ENCODE measurements around the gene PABPN1L.

Gene PABPN1L

DNA sequence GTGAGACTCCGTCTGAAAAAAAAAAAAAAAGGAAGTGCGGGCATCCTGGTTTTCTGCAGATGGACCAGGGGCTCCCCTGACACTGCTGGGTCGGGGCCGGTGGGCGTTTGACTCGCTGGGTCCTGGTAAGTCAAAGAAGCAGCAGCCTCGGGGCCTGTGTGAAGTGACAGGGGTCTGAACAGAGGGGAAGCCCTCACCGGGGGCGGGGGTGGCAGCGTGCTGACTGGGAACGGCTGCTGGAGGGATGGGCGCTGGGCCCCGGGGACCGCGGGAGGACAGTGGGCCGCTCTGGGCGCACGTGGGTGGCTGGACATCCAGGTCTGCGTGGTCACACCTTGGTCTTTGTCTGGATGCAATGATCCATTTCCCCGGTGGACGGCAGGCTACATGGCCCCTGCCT is 17.9 kb downstream of the PABPN1L start:
- no peak overlapping the region for H3K27ac Mint-ChIP-seq

GRCh38 chr16:88847654-88848053 is 18.8 kb downstream of the PABPN1L start:
- Mint-ChIP-seq H3K9me3 (no peaks in the 10 kb centered on the region), H3K36me3 (ENCODE audit: low read depth) (no peaks in the 10 kb centered on the region), H3K4me3 (no peak overlapping the region), H3K4me1 (ENCODE audit: low read depth) (no peaks in the 10 kb centered on the region), H3K27ac (no peak overlapping the region), H3K27me3 (ENCODE audit: low read depth) (no peaks in the 10 kb centered on the region)
- DNase-seq (ENCODE audit: low spot score) = no peak

More for the DNA sequence above, 17.9 kb downstream of the PABPN1L start:
- H3K9me3 Mint-ChIP-seq = no peaks in the 10 kb centered on the region
- H3K27me3 Mint-ChIP-seq (ENCODE audit: low read depth) = no peaks in the 10 kb centered on the region
- H3K36me3 Mint-ChIP-seq (ENCODE audit: low read depth) = no peaks in the 10 kb centered on the region
- no peak for DNase-seq (ENCODE audit: low spot score)
- H3K4me3 Mint-ChIP-seq = no peak overlapping the region
- H3K4me1 Mint-ChIP-seq (ENCODE audit: low read depth) = no peaks in the 10 kb centered on the region

DNA sequence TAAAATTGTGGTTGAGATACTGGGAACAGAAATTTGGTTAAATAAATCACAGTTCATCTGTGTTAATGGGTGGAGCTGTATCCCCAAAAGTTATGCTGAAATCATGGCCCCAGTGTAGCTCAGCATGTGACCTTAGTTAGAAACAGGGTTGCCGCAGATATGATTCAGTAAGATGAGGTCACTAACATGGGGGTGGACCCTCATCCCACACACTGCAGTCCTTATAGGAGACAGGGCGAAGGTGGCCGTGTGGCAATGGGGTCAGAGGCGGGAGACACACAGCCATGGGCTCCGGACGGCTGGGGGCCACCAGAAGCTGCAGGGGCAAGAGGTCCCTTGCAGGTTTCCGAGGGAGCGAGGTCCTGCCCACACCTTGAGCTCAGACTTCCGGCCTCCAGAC is 20.4 kb downstream of the PABPN1L start:
- H3K9me3 Mint-ChIP-seq = no peaks in the 10 kb centered on the region
- no peak overlapping the region for H3K27ac Mint-ChIP-seq
- no peaks in the 10 kb centered on the region for H3K27me3 Mint-ChIP-seq (ENCODE audit: low read depth)
- no peaks in the 10 kb centered on the region for H3K36me3 Mint-ChIP-seq (ENCODE audit: low read depth)
- DNase-seq (ENCODE audit: low spot score) = no peak
- H3K4me1 Mint-ChIP-seq (ENCODE audit: low read depth) = no peaks in the 10 kb centered on the region
- H3K4me3 Mint-ChIP-seq = no peak overlapping the region

GRCh38 chr16:88844419-88845036 is 21.9 kb downstream of the PABPN1L start:
- Mint-ChIP-seq H3K27me3 (ENCODE audit: low read depth) (no peaks in the 10 kb centered on the region), H3K4me3 (no peak overlapping the region), H3K36me3 (ENCODE audit: low read depth) (no peaks in the 10 kb centered on the region), H3K9me3 (no peaks in the 10 kb centered on the region), H3K27ac (no peak overlapping the region), H3K4me1 (ENCODE audit: low read depth) (no peaks in the 10 kb centered on the region)
- DNase-seq (ENCODE audit: low spot score) = no peak

GRCh38 chr16:88843256-88843655 is 23.2 kb downstream of the PABPN1L start:
- Mint-ChIP-seq H3K4me3 (no peak overlapping the region), H3K36me3 (ENCODE audit: low read depth) (no peaks in the 10 kb centered on the region), H3K27ac (no peak overlapping the region), H3K4me1 (ENCODE audit: low read depth) (no peaks in the 10 kb centered on the region), H3K9me3 (no peaks in the 10 kb centered on the region), H3K27me3 (ENCODE audit: low read depth) (no peaks in the 10 kb centered on the region)
- DNase-seq (ENCODE audit: low spot score) = no peak

DNA sequence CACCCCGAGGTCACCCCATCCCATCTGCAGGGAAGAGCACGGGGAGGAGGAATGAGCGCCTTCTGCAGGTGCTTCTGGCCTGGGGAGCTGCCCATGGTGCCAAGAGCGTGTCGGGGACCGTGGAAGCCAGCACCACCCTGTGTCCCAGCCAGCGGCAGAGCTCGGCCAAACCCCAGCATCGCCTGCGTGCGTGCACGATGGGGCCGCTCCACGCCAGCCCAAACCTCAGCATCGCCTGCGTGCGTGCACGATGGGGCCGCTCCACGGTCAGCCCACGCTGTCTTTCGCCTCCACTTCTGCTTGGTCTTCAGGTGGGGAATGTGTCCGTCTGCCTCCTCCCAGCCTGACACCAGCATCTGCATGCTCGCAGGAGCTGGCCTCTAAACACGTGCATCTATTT is 23.7 kb downstream of the PABPN1L start:
- H3K27ac Mint-ChIP-seq = no peak overlapping the region
- no peak for DNase-seq (ENCODE audit: low spot score)
- H3K4me3 Mint-ChIP-seq = no peak overlapping the region
- no peaks in the 10 kb centered on the region for H3K36me3 Mint-ChIP-seq (ENCODE audit: low read depth)
- H3K27me3 Mint-ChIP-seq (ENCODE audit: low read depth) = no peaks in the 10 kb centered on the region
- H3K4me1 Mint-ChIP-seq (ENCODE audit: low read depth) = no peaks in the 10 kb centered on the region
- no peaks in the 10 kb centered on the region for H3K9me3 Mint-ChIP-seq

DNA sequence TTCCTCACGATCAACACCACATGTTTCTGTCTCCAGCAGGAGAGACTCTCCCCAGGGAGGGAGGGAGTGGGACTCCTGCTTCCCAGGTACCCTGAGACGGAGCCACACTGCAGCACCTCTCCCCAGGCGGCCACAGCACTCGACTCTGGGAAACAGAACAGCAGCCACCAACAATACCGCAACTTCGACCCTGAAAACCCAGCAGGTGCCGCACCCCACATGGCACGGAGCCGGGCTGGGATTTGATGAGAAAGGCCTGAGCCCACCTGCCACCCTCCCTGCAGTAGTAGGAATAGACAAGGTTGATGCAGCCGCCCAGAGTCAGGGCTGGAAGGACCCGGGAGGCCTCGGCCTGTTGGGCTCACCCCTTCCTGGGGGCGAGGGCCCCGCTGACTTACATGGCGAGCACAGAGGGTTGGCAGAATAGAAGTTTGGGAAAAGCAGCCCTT is 24.1 kb downstream of the PABPN1L start:
- Mint-ChIP-seq H3K27ac (no peak overlapping the region), H3K36me3 (ENCODE audit: low read depth) (no peaks in the 10 kb centered on the region)

GRCh38 chr16:88841521-88842307 is 24.7 kb downstream of the PABPN1L start:
- Mint-ChIP-seq H3K36me3 (ENCODE audit: low read depth) (no peaks in the 10 kb centered on the region), H3K27ac (no peak overlapping the region), H3K27me3 (ENCODE audit: low read depth) (no peaks in the 10 kb centered on the region), H3K9me3 (no peaks in the 10 kb centered on the region), H3K4me1 (ENCODE audit: low read depth) (no peaks in the 10 kb centered on the region), H3K4me3 (no peak overlapping the region)
- no peak for DNase-seq (ENCODE audit: low spot score)

More for the DNA sequence above, 24.1 kb downstream of the PABPN1L start:
- no peak for DNase-seq (ENCODE audit: low spot score)
- Mint-ChIP-seq H3K27me3 (ENCODE audit: low read depth) (no peaks in the 10 kb centered on the region), H3K4me1 (ENCODE audit: low read depth) (no peaks in the 10 kb centered on the region), H3K4me3 (no peak overlapping the region), H3K9me3 (no peaks in the 10 kb centered on the region)

- no peak for DNase-seq (ENCODE audit: low spot score)
- Mint-ChIP-seq H3K36me3 (ENCODE audit: low read depth) (no peaks in the 10 kb centered on the region), H3K9me3 (no peaks in the 10 kb centered on the region), H3K27me3 (ENCODE audit: low read depth) (no peaks in the 10 kb centered on the region), H3K4me1 (ENCODE audit: low read depth) (no peaks in the 10 kb centered on the region), H3K4me3 (no peak overlapping the region), H3K27ac (no peak overlapping the region)
Measured at GRCh38 chr16:88840600-88841215, 25.8 kb downstream of the PABPN1L start.

DNA sequence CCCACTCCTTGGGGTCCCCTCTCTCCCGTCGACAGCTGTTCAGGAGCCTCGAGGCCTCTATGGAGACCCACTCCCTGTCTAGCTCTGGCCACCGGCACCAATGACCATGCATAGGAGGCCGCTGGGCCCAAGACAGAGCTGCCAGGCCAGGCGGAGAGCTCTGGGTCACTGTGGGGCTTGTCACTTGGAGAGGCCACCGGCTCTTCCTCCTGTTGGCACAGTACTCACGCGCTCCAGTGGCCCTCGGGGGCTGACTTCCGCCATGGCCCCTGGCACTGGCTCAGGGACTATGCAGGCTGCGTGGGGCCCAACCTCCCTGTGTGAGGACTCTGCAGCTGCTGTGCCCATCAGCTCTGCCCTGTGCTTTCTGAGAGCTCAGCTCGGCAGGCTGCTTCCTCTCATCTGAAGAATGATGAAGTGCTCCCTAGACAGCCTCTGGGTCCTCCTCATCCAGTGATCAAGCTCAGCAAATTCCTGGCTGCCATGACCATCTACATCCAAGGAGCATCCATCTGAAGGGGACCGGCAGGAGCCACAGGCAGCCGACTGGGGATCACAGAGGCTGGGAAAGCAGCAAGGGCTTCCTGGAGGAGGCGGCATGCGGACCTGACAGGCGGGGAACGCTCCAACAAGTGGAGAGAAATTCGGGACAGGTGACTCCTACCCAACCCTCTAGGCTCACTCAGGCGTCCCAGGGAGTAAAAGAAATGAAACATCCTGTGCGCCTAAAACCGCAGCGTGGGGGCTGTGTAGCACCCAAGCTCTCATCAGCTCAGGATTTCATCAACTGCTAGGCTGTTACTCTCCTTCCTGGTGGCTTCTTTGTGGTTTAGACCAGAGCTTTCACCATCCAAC is 26.5 kb downstream of the PABPN1L start:
- Mint-ChIP-seq H3K4me1 (ENCODE audit: low read depth) (no peaks in the 10 kb centered on the region), H3K27me3 (ENCODE audit: low read depth) (no peaks in the 10 kb centered on the region), H3K27ac (no peak overlapping the region), H3K4me3 (no peak overlapping the region), H3K9me3 (no peaks in the 10 kb centered on the region), H3K36me3 (ENCODE audit: low read depth) (no peaks in the 10 kb centered on the region)
- no peak for DNase-seq (ENCODE audit: low spot score)

GRCh38 chr16:88839026-88839529 is 27.4 kb downstream of the PABPN1L start:
- no peak overlapping the region for H3K27ac Mint-ChIP-seq
- no peaks in the 10 kb centered on the region for H3K4me1 Mint-ChIP-seq (ENCODE audit: low read depth)
- H3K27me3 Mint-ChIP-seq (ENCODE audit: low read depth) = no peaks in the 10 kb centered on the region
- no peaks in the 10 kb centered on the region for H3K36me3 Mint-ChIP-seq (ENCODE audit: low read depth)
- H3K9me3 Mint-ChIP-seq = no peaks in the 10 kb centered on the region
- H3K4me3 Mint-ChIP-seq = no peak overlapping the region
- DNase-seq (ENCODE audit: low spot score) = no peak

- H3K27me3 Mint-ChIP-seq (ENCODE audit: low read depth) = no peaks in the 10 kb centered on the region
- DNase-seq (ENCODE audit: low spot score) = no peak
- H3K36me3 Mint-ChIP-seq (ENCODE audit: low read depth) = no peaks in the 10 kb centered on the region
- no peak overlapping the region for H3K4me3 Mint-ChIP-seq
- H3K27ac Mint-ChIP-seq = no peak overlapping the region
- no peaks in the 10 kb centered on the region for H3K4me1 Mint-ChIP-seq (ENCODE audit: low read depth)
- no peaks in the 10 kb centered on the region for H3K9me3 Mint-ChIP-seq
Measured at GRCh38 chr16:88838566-88838965, 27.9 kb downstream of the PABPN1L start.

- Mint-ChIP-seq H3K27me3 (ENCODE audit: low read depth) (no peaks in the 10 kb centered on the region), H3K36me3 (ENCODE audit: low read depth) (no peaks in the 10 kb centered on the region), H3K4me3 (no peak overlapping the region), H3K9me3 (no peaks in the 10 kb centered on the region), H3K4me1 (ENCODE audit: low read depth) (no peaks in the 10 kb centered on the region), H3K27ac (no peak overlapping the region)
- no peak for DNase-seq (ENCODE audit: low spot score)
Measured at GRCh38 chr16:88837806-88838205, 28.7 kb downstream of the PABPN1L start.
